Endodermal cell (in vitro differentiated cells): ENCODE results near the gene BAZ1A. TPM values are rescaled to one million over a fixed set of nuclear protein-coding genes. Genes with fewer than 3 reads are reported as not detected.

Source experiments
- DNase-seq: peaks from one replicate; pipeline ENCODE4 v3.0.0-alpha.2; 2017
- H3K27ac ChIP-seq: 2 replicates; pipeline ENCODE4 v1.5.1; 2013; ENCODE audit warnings: mild to moderate bottlenecking, low read depth, low read length, moderate library complexity
- H3K27me3 ChIP-seq: 2 replicates; pipeline ENCODE4 v1.6.1; 2013; ENCODE audit warnings: mild to moderate bottlenecking, low read length, moderate library complexity; ENCODE audit not compliant: insufficient read depth, control insufficient read depth, poor library complexity, severe bottlenecking
- H3K36me3 ChIP-seq: 2 replicates; pipeline ENCODE4 v1.7.0; 2013; ENCODE audit warnings: mild to moderate bottlenecking, low read length, moderate library complexity; ENCODE audit not compliant: control insufficient read depth, insufficient read depth
- H3K4me1 ChIP-seq: one replicate; pipeline ENCODE4 v1.7.0; 2013; ENCODE audit warnings: low read length; ENCODE audit not compliant: control insufficient read depth, insufficient read depth
- H3K4me3 ChIP-seq: 2 replicates; pipeline ENCODE4 v1.5.1; 2013; ENCODE audit warnings: mild to moderate bottlenecking, low read length, moderate library complexity
- H3K9ac ChIP-seq: 2 replicates; pipeline ENCODE4 v1.6.1; 2013; ENCODE audit warnings: mild to moderate bottlenecking, low read length, moderate library complexity; ENCODE audit not compliant: poor library complexity, severe bottlenecking; ENCODE audit errors: extremely low read depth
- H3K9me3 ChIP-seq: 2 replicates; pipeline ENCODE4 v1.6.1; 2013; ENCODE audit warnings: mild to moderate bottlenecking, low read length, moderate library complexity; ENCODE audit not compliant: control insufficient read depth
- H3K27ac Mint-ChIP-seq: 2 replicates; pipeline ENCODE4 v1.8.0; 2020; ENCODE audit warnings: mixed read lengths
- H3K27me3 Mint-ChIP-seq: 2 replicates; pipeline ENCODE4 v1.8.0; 2021; ENCODE audit warnings: mild to moderate bottlenecking, mixed read lengths; ENCODE audit not compliant: insufficient read depth
- H3K36me3 Mint-ChIP-seq: 2 replicates; pipeline ENCODE4 v1.8.0; 2020; ENCODE audit warnings: low read depth, mixed read lengths
- H3K4me1 Mint-ChIP-seq: 2 replicates; pipeline ENCODE4 v1.8.0; 2020; ENCODE audit warnings: mixed read lengths
- H3K4me3 Mint-ChIP-seq: 2 replicates; pipeline ENCODE4 v1.8.0; 2020; ENCODE audit warnings: mild to moderate bottlenecking, moderate library complexity, mixed read lengths
- H3K9me3 Mint-ChIP-seq: 2 replicates; pipeline ENCODE4 v1.8.0; 2020; ENCODE audit warnings: mild to moderate bottlenecking, mixed read lengths
- WGBS, 2 experiments: methylation state at CpG; one replicate each; pipeline versions ENCODE4 v1.1.5 to v1.1.7; 2013; ENCODE audit warnings: missing lambda C conversion rate in 2 of 2, mixed read lengths in 1 of 2; ENCODE audit not compliant: insufficient coverage in 1 of 2, insufficient read length in 1 of 2; 5-methylcytosine and 5-hydroxymethylcytosine counted together
- long read RNA-seq, 4 experiments: library from polyadenylated mRNA in 2 of 4; library from RNA in 1 of 4; library from capped mRNA in 1 of 4; stranded (forward) in 3 of 4; unstranded in 1 of 4; transcript quantifications; one replicate each; pipeline ENCODE4 v2.0.0, GENCODE V29; 2020 to 2021; ENCODE audit warnings: inconsistent platforms in 1 of 4
- polyA plus RNA-seq, 2 experiments: library from polyadenylated mRNA; stranded (reverse); fragments of 50-300 nt; gene quantifications; one replicate each; pipeline ENCODE4 v1.2.3, GENCODE V29; 2013
- total RNA-seq, 2 donors: library from RNA; stranded (reverse); fragmentation: NEBNext Ultra II Directional in 1 of 2; extraction: Animal tissue kit (Norgen Biotek cat#: 25700) in 1 of 2; gene quantifications; 2 replicates in 1 of 2; 3 replicates in 1 of 2; pipeline ENCODE4 v1.2.1, GENCODE V29; 2021
- TF ChIP-seq, protein P1 (sequence below): fragments of 200-600 bp; sonication (generic); conservative IDR thresholded peaks from 2 replicates; pipeline ENCODE4 v1.5.0; 2021; ENCODE audit warnings: antibody characterized with exemption, mild to moderate bottlenecking

The BAZ1A gene, protein sequence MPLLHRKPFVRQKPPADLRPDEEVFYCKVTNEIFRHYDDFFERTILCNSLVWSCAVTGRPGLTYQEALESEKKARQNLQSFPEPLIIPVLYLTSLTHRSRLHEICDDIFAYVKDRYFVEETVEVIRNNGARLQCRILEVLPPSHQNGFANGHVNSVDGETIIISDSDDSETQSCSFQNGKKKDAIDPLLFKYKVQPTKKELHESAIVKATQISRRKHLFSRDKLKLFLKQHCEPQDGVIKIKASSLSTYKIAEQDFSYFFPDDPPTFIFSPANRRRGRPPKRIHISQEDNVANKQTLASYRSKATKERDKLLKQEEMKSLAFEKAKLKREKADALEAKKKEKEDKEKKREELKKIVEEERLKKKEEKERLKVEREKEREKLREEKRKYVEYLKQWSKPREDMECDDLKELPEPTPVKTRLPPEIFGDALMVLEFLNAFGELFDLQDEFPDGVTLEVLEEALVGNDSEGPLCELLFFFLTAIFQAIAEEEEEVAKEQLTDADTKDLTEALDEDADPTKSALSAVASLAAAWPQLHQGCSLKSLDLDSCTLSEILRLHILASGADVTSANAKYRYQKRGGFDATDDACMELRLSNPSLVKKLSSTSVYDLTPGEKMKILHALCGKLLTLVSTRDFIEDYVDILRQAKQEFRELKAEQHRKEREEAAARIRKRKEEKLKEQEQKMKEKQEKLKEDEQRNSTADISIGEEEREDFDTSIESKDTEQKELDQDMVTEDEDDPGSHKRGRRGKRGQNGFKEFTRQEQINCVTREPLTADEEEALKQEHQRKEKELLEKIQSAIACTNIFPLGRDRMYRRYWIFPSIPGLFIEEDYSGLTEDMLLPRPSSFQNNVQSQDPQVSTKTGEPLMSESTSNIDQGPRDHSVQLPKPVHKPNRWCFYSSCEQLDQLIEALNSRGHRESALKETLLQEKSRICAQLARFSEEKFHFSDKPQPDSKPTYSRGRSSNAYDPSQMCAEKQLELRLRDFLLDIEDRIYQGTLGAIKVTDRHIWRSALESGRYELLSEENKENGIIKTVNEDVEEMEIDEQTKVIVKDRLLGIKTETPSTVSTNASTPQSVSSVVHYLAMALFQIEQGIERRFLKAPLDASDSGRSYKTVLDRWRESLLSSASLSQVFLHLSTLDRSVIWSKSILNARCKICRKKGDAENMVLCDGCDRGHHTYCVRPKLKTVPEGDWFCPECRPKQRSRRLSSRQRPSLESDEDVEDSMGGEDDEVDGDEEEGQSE (N-terminal part only)
- total RNA-seq: 10 to 100 TPM; 22.3 to 23.3 TPM
- polyA plus RNA-seq (2013, experiment 1 of 2): 32.7 TPM
- polyA plus RNA-seq (2013, experiment 2 of 2): 28.4 TPM
- long read RNA-seq, experiment 1, partial matches to known transcripts: 5 of 7 reads
- long read RNA-seq, experiment 1, other reads (novel, unspliced or antisense): 2 of 7 reads
- long read RNA-seq, experiment 2, full-length matches to known transcripts: 9 of 37 reads
- long read RNA-seq, experiment 2, partial matches to known transcripts: 19 of 37 reads
- long read RNA-seq, experiment 2, other reads (novel, unspliced or antisense): 9 of 37 reads
- long read RNA-seq, experiment 3, partial matches to known transcripts: 22 of 26 reads
- long read RNA-seq, experiment 3, other reads (novel, unspliced or antisense): 4 of 26 reads
- long read RNA-seq, experiment 4, partial matches to known transcripts: 22 of 30 reads
- long read RNA-seq, experiment 4, other reads (novel, unspliced or antisense): 8 of 30 reads

DNA sequence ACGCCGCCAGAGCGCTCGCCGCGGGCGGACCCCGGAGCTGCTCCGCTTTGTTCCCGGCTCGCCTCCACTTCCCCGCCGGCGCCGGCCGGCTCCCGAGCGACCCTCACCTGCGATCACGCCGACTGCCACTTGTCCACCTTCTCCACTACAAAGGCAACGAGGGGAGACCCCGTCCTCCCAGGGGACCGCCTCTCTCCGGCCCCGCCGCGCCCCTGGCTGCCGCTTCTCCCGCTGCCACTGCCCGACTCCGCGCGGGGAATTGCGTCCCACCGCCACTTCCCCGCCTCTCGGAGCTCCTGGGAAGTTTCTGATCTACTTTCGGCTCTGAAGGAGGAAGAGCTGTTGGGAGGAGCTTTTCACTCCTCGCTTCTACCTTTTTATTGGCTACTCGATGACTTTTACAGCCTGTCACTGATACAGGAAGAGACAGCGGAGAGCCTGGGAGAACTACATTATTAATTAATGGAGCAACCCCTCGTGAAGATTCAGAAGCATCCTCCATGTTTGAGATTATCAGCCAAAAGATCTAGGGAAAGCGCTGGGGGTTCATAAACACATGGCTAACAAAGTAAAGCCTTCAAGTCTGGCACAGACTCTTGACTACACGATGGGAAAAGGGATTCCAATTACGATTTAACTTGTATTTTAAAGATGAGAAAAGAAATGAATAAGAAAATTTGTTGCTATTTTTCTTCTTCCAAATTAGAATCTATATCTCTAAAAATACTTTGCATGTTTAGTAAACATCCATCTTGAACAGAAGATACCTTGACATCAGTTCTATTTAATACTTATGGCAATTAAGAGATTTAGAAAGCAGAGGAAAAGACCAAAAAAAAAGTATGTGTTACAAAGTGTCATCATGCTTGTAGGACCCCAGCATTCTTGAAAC lies at the start of gene BAZ1A:
Gene BAZ1A (minus strand): TSS at position 330 of the 892 bp plus-strand sequence. CDS start 756 bp downstream, outside the sequence.
- Mint-ChIP-seq H3K27me3 (no peaks in the 10 kb centered on the region), H3K4me3 (peak within 1 kb of the TSS; percentile 95), H3K4me1 (peaks cover 14% of the 10 kb centered on the region), H3K36me3 (no peaks in the 10 kb centered on the region), H3K9me3 (no peaks in the 10 kb centered on the region), H3K27ac (peak within 1 kb of the TSS; percentile 98)
- peak; percentile 87 for DNase-seq
- H3K27ac ChIP-seq: peak within 1 kb of the TSS; percentile 97
- no peaks in the 10 kb centered on the region for H3K27me3 ChIP-seq
- 0% methylated on average over 19 to 45 of the region's 46 CpGs for WGBS, 2 experiments
- peaks cover 13% of the 10 kb centered on the region for H3K36me3 ChIP-seq
- H3K4me1 ChIP-seq: no peaks in the 10 kb centered on the region
- H3K9me3 ChIP-seq: no peaks in the 10 kb centered on the region
- TF ChIP-seq, protein P1, sequence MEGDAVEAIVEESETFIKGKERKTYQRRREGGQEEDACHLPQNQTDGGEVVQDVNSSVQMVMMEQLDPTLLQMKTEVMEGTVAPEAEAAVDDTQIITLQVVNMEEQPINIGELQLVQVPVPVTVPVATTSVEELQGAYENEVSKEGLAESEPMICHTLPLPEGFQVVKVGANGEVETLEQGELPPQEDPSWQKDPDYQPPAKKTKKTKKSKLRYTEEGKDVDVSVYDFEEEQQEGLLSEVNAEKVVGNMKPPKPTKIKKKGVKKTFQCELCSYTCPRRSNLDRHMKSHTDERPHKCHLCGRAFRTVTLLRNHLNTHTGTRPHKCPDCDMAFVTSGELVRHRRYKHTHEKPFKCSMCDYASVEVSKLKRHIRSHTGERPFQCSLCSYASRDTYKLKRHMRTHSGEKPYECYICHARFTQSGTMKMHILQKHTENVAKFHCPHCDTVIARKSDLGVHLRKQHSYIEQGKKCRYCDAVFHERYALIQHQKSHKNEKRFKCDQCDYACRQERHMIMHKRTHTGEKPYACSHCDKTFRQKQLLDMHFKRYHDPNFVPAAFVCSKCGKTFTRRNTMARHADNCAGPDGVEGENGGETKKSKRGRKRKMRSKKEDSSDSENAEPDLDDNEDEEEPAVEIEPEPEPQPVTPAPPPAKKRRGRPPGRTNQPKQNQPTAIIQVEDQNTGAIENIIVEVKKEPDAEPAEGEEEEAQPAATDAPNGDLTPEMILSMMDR: peak; percentile 34
- H3K9ac ChIP-seq: peak within 1 kb of the TSS; percentile 87
- peak within 1 kb of the TSS; percentile 96 for H3K4me3 ChIP-seq

DNA sequence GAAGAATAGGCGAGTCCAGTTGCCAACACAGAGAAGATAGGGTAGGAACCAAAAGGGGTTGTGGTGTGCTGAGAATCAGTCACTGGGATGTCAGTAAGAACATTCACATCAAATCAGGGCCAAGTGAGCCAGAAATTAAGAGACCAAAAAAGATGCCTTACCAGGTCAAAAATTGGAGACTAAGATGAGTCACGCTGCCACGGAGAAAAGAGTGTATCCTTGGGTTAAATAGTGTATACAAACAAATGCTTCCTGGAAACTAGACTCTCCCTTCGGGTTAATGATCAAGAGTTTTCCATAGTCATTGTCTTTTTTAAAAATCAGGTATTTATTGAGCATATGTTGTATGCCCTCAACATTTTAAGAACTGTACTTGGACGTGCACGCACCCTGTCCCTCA lies 45.2 kb upstream of the BAZ1A start:
- no peaks in the 10 kb centered on the region for H3K36me3 Mint-ChIP-seq
- no peaks in the 10 kb centered on the region for H3K36me3 ChIP-seq
- no peaks in the 10 kb centered on the region for H3K4me1 ChIP-seq
- 73 to 78% methylated on average over 6 of the region's 6 CpGs for WGBS, 2 experiments
- TF ChIP-seq, protein P1: no peak
- no peaks in the 10 kb centered on the region for H3K27me3 ChIP-seq
- H3K4me3 Mint-ChIP-seq: no peak overlapping the region
- no peak overlapping the region for H3K27ac Mint-ChIP-seq
- H3K27me3 Mint-ChIP-seq: no peaks in the 10 kb centered on the region
- DNase-seq: no peak
- no peak overlapping the region for H3K27ac ChIP-seq
- H3K9me3 Mint-ChIP-seq: peaks cover 12% of the 10 kb centered on the region
- no peak overlapping the region for H3K4me3 ChIP-seq
- no peaks in the 10 kb centered on the region for H3K4me1 Mint-ChIP-seq
- no peak overlapping the region for H3K9ac ChIP-seq
- H3K9me3 ChIP-seq: no peaks in the 10 kb centered on the region
